ENCODE data around the gene HOXB4.

The HOXB4 gene

DNA sequence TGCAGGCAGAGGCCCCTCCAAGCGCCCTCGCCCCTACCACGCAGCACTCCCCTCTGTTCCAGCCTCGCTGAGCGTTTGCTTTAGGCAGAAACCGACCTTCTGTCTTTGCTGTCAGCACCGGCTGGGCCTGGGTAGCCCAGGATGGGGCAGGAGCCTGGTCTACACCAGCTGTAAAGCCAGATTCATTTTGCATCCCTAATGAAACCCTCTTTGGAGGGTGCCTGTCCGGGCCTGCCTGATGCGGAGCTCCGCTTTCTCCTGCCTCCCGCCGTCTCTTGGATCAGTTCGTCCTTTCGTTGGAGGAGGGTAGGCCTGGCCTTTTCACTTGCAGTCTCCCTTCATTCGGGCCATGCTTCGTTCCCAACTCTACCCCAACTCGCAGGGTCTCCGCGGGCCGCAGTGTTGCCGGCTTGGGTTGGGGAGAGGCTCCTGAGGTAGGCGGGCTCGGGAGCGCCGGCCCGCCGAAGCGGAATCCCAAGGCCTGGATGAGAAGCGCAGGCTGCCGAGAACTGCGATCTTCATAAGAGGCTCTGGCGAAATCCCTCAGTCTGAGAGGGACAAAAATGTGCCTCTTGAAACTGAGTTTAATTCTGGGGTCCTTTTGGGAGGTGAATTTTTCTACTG lies 41.8 kb upstream of the HOXB4 start:
- no peak overlapping the region for H3K27ac Mint-ChIP-seq
- peaks cover 94 to 99% of the 10 kb centered on the region in 2 donors for H3K27me3 Mint-ChIP-seq
- H3K9me3 Mint-ChIP-seq: no peaks in the 10 kb centered on the region
- DNase-seq (no peak), ATAC-seq (replicated peaks) (no peak)
- H3K36me3 Mint-ChIP-seq (ENCODE audit: insufficient read depth): peaks cover 19% of the 10 kb centered on the region
- H3K4me1 Mint-ChIP-seq (ENCODE audit: low read depth in 2 of 2): peaks cover 9 to 17% of the 10 kb centered on the region in 2 donors
- peak overlapping the region in 1 of 2 donors; percentile 12 for H3K4me3 Mint-ChIP-seq

GRCh38 chr17:48618256-48618896 lies 40.2 kb upstream of the HOXB4 start:
- H3K36me3 Mint-ChIP-seq (ENCODE audit: insufficient read depth): peaks cover 30% of the 10 kb centered on the region
- DNase-seq: peak; percentile 81 to 86 (median 84)
- no peak overlapping the region for H3K27ac Mint-ChIP-seq
- peaks cover 97 to 100% of the 10 kb centered on the region in 2 donors for H3K27me3 Mint-ChIP-seq
- H3K9me3 Mint-ChIP-seq: no peaks in the 10 kb centered on the region
- peak; percentile 74 for ATAC-seq (replicated peaks)
- peaks cover 21 to 26% of the 10 kb centered on the region in 2 donors for H3K4me1 Mint-ChIP-seq (ENCODE audit: low read depth in 2 of 2)
- H3K4me3 Mint-ChIP-seq: peak overlapping the region in 1 of 2 donors; percentile 55

DNA sequence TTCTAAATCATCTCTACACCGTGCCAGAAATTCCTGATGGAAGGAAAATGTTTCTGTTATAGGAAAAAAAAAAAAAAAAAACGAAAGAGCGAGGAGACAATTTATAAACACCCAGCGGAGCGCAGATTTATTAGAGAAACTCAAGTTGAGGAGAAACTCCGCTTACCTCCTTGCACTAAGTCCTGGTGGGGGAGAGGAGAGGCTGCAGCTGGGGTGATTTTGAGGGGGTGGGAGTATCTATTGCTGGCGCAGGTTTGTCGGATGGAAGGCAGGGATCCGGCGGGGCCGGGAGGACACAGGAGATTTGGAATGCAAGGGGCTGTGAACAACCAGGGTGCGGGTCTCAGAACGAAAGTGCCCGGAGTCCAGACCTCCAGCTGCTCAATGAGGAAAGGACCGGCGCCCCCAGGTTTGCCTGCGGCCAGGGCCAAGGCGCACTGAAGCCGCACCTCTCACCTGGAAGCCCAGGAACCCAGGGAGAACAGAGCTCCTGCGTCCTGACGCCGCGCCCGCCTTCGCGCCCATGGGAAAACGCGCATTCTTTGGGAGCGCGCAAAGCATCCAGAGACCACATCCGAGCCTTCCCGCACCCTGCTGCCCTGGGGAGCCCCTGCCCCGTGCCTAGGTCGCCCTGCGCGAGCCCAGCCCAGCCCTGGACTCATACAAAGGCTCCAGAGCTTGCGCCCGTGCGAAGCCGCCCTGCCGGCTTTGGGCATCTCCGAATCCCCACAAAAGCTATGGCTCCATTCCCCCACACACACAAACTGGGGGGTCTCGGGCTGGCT lies 39.5 kb upstream of the HOXB4 start:
- peak overlapping the region in 1 of 2 donors; percentile 77 for H3K27ac Mint-ChIP-seq
- peaks cover 32% of the 10 kb centered on the region for H3K36me3 Mint-ChIP-seq (ENCODE audit: insufficient read depth)
- H3K4me1 Mint-ChIP-seq (ENCODE audit: low read depth in 2 of 2): peaks cover 26 to 31% of the 10 kb centered on the region in 2 donors
- H3K9me3 Mint-ChIP-seq: no peaks in the 10 kb centered on the region
- peak overlapping the region; percentile 44 to 55 for H3K4me3 Mint-ChIP-seq
- DNase-seq (no peak), ATAC-seq (replicated peaks) (no peak)
- H3K27me3 Mint-ChIP-seq: peaks cover 90 to 100% of the 10 kb centered on the region in 2 donors

DNA sequence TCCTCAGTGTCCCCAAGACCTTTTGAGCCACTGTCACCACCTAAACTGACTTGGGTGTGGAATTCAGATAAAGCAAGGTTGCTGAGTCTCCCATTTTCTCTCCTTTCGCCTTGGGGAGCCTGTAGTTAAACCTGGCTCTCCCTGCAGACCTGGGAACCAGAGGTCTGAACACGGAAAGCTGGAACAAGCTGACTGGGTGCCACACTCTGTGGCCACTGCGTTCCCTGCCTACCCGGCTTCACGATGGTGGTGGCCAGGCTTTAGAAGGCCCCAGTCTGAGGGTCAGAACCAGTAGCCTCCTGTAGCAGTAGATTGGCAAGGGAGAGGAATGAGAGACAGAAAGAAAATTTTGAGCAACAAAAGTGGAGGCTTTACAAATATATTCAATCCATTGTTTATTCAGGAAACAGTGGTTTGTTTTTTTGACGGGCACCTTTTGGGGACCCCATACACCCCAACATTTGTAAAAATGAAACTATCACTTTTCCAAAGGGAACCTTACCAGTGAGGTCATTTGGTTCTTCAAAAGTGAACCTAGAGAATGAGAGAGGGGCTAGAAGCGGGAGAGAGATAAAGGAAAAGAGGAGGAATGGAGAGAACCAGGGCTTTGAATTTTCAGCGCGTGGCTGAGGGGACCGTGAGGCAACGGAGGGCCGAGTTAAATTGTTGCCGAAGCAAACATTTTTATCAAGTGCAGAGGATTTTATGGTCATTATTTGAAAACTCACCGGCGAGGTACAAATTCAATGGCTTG lies 38.7 kb upstream of the HOXB4 start:
- H3K27ac Mint-ChIP-seq: peak overlapping the region in 1 of 2 donors; percentile 77
- DNase-seq: no peak
- peaks cover 83 to 100% of the 10 kb centered on the region in 2 donors for H3K27me3 Mint-ChIP-seq
- H3K4me1 Mint-ChIP-seq (ENCODE audit: low read depth in 2 of 2): peaks cover 31 to 37% of the 10 kb centered on the region in 2 donors
- H3K9me3 Mint-ChIP-seq: no peaks in the 10 kb centered on the region
- peaks cover 36% of the 10 kb centered on the region for H3K36me3 Mint-ChIP-seq (ENCODE audit: insufficient read depth)
- ATAC-seq (replicated peaks): no peak
- peak overlapping the region in 1 of 2 donors; percentile 44 for H3K4me3 Mint-ChIP-seq

- Mint-ChIP-seq H3K9me3 (no peaks in the 10 kb centered on the region), H3K27ac (no peak overlapping the region), H3K36me3 (ENCODE audit: insufficient read depth) (peaks cover 36% of the 10 kb centered on the region), H3K4me3 (no peak overlapping the region), H3K27me3 (peaks cover 83 to 100% of the 10 kb centered on the region in 2 donors), H3K4me1 (ENCODE audit: low read depth in 2 of 2) (peaks cover 38 to 43% of the 10 kb centered on the region in 2 donors)
- no peak for DNase-seq
- no peak for ATAC-seq (replicated peaks)
Observed at GRCh38 chr17:48615963-48616716, 38.0 kb upstream of the HOXB4 start.

DNA sequence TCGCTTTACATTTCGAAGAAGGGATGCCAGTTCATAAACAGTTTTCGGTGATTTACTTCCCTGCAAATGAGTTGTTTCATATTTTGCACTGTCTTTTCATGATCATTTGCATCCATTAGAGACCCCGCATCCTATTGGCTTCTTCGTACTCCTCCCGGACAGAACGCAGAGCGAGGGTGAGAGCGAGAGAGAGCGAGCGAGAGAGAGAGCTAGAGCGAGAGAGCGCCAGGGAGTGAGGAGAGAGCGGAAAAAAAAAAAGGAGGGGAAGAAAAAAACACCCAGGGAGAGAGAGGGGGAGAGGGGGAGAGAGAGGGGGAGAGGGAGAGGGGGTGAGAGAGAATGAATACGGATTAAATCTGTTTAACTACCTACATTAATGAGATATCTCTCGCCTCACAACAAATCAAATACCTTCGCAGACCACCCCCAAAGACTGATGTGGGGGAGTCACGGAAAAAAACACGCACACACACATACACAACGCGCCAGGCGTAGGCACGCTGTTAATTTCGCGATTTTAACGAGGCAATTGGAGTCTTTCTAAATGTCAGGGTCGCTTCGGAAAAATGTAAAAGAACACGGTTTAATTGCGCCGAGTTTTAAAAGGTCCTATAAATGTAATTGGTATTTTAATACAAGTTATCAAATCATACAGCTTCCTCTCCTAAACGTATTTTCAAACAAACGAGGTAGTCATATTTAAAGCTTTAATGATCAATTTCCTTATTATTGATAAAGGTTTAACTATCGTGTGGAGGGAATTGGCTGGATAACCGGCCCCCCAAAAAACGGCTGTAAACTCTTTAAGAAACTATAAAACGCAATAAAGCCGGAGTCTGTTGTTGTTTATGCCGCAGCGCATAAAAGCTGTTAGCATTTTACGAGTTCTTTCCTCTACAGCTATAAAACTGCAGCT lies 37.2 kb upstream of the HOXB4 start, which contains the start of gene HOXB8:
Gene HOXB8 (minus strand): TSS at position 246 of the 916 bp plus-strand sequence. CDS start 588 bp downstream, outside the sequence.
- Mint-ChIP-seq H3K36me3 (ENCODE audit: insufficient read depth) (peaks cover 40% of the 10 kb centered on the region), H3K27me3 (peaks cover 79 to 98% of the 10 kb centered on the region in 2 donors), H3K4me3 (peak within 1 kb of the TSS; percentile 98 to 99), H3K27ac (peak within 1 kb of the TSS in 1 of 2 donors; percentile 74), H3K9me3 (no peaks in the 10 kb centered on the region), H3K4me1 (ENCODE audit: low read depth in 2 of 2) (peaks cover 45 to 47% of the 10 kb centered on the region in 2 donors)
- ATAC-seq (replicated peaks) (no peak), DNase-seq (no peak)

DNA sequence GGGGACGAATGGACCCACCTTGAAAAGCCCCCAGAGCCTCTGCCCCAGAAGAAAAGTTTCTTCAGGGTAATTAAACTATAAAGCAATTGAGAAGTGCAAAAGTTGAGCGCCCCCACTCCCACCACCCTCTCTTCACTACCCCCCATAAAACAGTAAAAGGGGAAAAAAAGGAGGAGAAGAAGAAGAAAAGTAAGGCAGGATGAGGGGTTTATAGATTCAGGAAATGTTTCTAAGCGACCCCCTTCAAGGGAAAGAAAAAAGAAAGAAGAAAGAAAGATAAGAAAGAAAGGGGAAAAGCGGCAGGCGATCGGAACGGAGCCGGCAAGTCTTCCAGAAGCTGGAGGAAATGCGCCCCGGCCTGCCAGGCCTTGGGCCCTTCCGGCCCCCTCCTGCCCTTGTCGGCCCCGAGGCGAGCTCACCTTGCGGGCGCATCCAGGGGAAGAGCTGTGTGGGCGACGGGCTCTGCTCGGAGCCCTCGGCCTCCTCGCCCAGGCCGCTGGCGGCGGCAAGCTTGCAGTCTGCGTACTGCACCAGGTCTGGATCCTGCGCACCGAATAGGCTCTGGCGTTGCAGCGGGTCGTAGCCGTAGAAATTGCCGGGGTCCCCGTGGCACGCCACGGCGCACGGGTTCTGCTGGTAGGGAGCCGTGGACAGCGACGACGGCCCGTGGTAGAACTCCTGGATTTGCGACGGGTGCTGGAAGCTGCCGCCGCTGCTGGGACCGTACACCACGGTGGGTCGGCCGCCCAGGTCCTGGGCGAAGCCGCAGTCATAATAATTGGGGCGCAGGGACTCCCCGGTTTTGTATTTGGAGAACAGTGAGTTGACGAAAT lies 35.9 kb upstream of the HOXB4 start:
- H3K36me3 Mint-ChIP-seq (ENCODE audit: insufficient read depth): peaks cover 35% of the 10 kb centered on the region
- DNase-seq: no peak
- peak; percentile 22 for ATAC-seq (replicated peaks)
- peak overlapping the region in 1 of 2 donors; percentile 74 for H3K27ac Mint-ChIP-seq
- peaks cover 45 to 46% of the 10 kb centered on the region in 2 donors for H3K4me1 Mint-ChIP-seq (ENCODE audit: low read depth in 2 of 2)
- no peaks in the 10 kb centered on the region for H3K9me3 Mint-ChIP-seq
- peaks cover 69 to 94% of the 10 kb centered on the region in 2 donors for H3K27me3 Mint-ChIP-seq
- H3K4me3 Mint-ChIP-seq: peak overlapping the region; percentile 98 to 99

GRCh38 chr17:48612854-48613691 lies 34.9 kb upstream of the HOXB4 start:
- Mint-ChIP-seq H3K27me3 (peaks cover 67 to 94% of the 10 kb centered on the region in 2 donors), H3K36me3 (ENCODE audit: insufficient read depth) (peaks cover 29% of the 10 kb centered on the region), H3K4me1 (ENCODE audit: low read depth in 2 of 2) (peaks cover 39 to 45% of the 10 kb centered on the region in 2 donors), H3K4me3 (peak overlapping the region; percentile 98 to 99), H3K9me3 (no peaks in the 10 kb centered on the region), H3K27ac (peak overlapping the region; percentile 67 to 87)
- ATAC-seq (replicated peaks) (peak; percentile 75), DNase-seq (peak in 1 of 3 experiments; percentile 43)

GRCh38 chr17:48612456-48612853 lies 34.3 kb upstream of the HOXB4 start:
- Mint-ChIP-seq H3K27ac (peak overlapping the region; percentile 67 to 87), H3K36me3 (ENCODE audit: insufficient read depth) (peaks cover 28% of the 10 kb centered on the region), H3K4me1 (ENCODE audit: low read depth in 2 of 2) (peaks cover 41 to 44% of the 10 kb centered on the region in 2 donors), H3K9me3 (no peaks in the 10 kb centered on the region), H3K27me3 (peaks cover 62 to 94% of the 10 kb centered on the region in 2 donors), H3K4me3 (peak overlapping the region; percentile 98 to 99)
- ATAC-seq (replicated peaks) (peak; percentile 13), DNase-seq (no peak)

- peak overlapping the region; percentile 98 to 99 for H3K4me3 Mint-ChIP-seq
- H3K27me3 Mint-ChIP-seq: peaks cover 58 to 94% of the 10 kb centered on the region in 2 donors
- ATAC-seq (replicated peaks): no peak
- H3K27ac Mint-ChIP-seq: peak overlapping the region; percentile 67 to 87
- peaks cover 24% of the 10 kb centered on the region for H3K36me3 Mint-ChIP-seq (ENCODE audit: insufficient read depth)
- no peaks in the 10 kb centered on the region for H3K9me3 Mint-ChIP-seq
- no peak for DNase-seq
- peaks cover 37 to 38% of the 10 kb centered on the region in 2 donors for H3K4me1 Mint-ChIP-seq (ENCODE audit: low read depth in 2 of 2)
Observed at GRCh38 chr17:48611681-48612455, 33.7 kb upstream of the HOXB4 start.
